K562 (cell line): ENCODE results near the gene WDR86.

Source experiments
- TCF3 ChIP-seq: sonication (generic); formaldehyde crosslinking; IDR thresholded peaks from 2 replicates; pipeline ENCODE4 v1.4.0; 2020; ENCODE audit warnings: mild to moderate bottlenecking, missing genetic modification reagents
- TF ChIP-seq, protein P1 (sequence below), 3 experiments: IDR thresholded peaks in 2 of 3; conservative IDR thresholded peaks in 1 of 3; 2 replicates each; pipeline ENCODE4 v1.5.1; 2011 to 2012; ENCODE audit warnings: low read length in 3 of 3, mild to moderate bottlenecking in 3 of 3, control low read depth in 2 of 3, improper control_type of control experiment in 1 of 3, inconsistent platforms in 1 of 3, low read depth in 1 of 3, mixed read lengths in 1 of 3, moderate library complexity in 1 of 3; ENCODE audit not compliant: insufficient read depth in 2 of 3

DNA sequence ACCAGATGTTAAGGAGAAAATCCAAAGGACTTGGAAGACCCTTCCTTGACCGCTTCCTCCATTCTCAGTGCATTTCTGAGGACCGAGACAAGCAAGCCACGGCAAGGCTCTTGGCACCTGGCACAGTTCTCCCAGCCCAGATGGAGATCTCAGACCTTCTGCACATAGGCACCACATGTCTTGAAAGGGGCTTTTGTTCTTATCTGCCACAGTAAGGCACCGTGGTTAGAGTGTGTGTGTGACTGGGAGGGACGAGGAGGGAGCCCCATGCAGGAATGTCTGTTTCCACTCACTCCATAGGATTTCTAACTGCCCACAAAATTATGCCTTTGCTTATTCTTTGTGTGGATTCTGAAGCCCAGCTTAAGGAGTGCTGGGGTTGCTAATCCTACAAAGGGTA, 10.3 kb upstream of the WDR86 start:
- TF ChIP-seq TCF3, result no peak
- TF ChIP-seq, protein P1, sequence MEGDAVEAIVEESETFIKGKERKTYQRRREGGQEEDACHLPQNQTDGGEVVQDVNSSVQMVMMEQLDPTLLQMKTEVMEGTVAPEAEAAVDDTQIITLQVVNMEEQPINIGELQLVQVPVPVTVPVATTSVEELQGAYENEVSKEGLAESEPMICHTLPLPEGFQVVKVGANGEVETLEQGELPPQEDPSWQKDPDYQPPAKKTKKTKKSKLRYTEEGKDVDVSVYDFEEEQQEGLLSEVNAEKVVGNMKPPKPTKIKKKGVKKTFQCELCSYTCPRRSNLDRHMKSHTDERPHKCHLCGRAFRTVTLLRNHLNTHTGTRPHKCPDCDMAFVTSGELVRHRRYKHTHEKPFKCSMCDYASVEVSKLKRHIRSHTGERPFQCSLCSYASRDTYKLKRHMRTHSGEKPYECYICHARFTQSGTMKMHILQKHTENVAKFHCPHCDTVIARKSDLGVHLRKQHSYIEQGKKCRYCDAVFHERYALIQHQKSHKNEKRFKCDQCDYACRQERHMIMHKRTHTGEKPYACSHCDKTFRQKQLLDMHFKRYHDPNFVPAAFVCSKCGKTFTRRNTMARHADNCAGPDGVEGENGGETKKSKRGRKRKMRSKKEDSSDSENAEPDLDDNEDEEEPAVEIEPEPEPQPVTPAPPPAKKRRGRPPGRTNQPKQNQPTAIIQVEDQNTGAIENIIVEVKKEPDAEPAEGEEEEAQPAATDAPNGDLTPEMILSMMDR (IDR thresholded peaks at IDR 0.05 in 2 of 3, conservative IDR thresholded peaks at IDR 0.05 in 1 of 3; ENCODE audit: insufficient read depth in 2 of 3, low read depth in 1 of 3, low read length in 3 of 3), result no peak
